Choroid plexus epithelial cell (primary cell): Measurements from ENCODE around the gene VCAN.
A peak's percentile ranks its signal among the peaks of the same experiment; 100 is the strongest.

Source experiments
- DNase-seq: peaks from one replicate; pipeline ENCODE4 v3.0.0-alpha.2; 2010; ENCODE audit warnings: low read depth
- H3K4me3 ChIP-seq: 2 replicates; pipeline ENCODE4 v1.5.1; 2011; ENCODE audit warnings: low read depth, mild to moderate bottlenecking, control low read depth, low read length, moderate library complexity
- TF ChIP-seq, protein P1 (sequence below): conservative IDR thresholded peaks from 2 replicates; pipeline ENCODE4 v1.5.1; 2011; ENCODE audit warnings: low read depth, mild to moderate bottlenecking, control low read depth, inconsistent platforms, low read length, moderate library complexity

The VCAN gene

GRCh38 chr5:83567741-83568140 lies 96.2 kb downstream of the VCAN start:
- no peak overlapping the region for H3K4me3 ChIP-seq
- TF ChIP-seq, protein P1, sequence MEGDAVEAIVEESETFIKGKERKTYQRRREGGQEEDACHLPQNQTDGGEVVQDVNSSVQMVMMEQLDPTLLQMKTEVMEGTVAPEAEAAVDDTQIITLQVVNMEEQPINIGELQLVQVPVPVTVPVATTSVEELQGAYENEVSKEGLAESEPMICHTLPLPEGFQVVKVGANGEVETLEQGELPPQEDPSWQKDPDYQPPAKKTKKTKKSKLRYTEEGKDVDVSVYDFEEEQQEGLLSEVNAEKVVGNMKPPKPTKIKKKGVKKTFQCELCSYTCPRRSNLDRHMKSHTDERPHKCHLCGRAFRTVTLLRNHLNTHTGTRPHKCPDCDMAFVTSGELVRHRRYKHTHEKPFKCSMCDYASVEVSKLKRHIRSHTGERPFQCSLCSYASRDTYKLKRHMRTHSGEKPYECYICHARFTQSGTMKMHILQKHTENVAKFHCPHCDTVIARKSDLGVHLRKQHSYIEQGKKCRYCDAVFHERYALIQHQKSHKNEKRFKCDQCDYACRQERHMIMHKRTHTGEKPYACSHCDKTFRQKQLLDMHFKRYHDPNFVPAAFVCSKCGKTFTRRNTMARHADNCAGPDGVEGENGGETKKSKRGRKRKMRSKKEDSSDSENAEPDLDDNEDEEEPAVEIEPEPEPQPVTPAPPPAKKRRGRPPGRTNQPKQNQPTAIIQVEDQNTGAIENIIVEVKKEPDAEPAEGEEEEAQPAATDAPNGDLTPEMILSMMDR: no peak
- DNase-seq: no peak

DNA sequence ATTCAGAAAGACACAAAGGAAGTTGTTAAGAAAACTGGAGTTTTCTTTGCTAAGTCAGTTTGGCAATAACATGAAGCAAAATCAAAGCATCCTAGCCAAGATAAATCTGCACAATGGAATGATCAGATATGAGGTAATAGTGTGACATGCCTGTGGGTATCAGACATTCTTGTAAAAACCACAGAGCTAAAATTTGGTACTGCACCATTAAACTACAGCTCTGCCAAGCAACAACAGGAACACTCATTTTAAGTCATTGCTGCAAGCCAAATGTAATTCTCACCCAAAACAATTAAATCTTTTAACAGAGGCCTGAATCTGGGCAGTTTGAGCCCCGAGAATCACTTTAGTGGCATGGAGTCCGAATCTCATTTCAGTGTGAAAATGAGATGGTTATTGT lies 96.6 kb downstream of the VCAN start:
- TF ChIP-seq, protein P1: no peak
- peak; percentile 97 for DNase-seq
- no peak overlapping the region for H3K4me3 ChIP-seq

DNA sequence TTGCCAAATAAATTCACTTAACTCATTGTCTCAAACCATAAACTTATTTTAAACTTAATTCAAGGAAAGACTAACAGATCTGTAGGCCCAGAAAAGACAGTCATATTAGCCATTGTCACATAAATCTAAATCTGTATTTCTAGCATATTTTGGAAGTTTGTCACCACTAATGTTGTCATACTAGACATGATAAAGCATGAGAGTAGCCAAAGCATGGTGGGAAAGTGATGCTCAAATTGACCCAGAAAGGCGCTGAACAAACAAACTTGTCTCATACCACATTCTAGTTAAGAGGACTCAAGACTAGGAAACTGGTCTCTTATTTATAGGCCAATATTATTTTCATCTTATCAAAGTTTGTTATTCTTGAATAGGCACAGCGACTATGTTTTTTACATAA lies 99.4 kb downstream of the VCAN start:
- DNase-seq: peak; percentile 49
- TF ChIP-seq, protein P1: no peak

DNA sequence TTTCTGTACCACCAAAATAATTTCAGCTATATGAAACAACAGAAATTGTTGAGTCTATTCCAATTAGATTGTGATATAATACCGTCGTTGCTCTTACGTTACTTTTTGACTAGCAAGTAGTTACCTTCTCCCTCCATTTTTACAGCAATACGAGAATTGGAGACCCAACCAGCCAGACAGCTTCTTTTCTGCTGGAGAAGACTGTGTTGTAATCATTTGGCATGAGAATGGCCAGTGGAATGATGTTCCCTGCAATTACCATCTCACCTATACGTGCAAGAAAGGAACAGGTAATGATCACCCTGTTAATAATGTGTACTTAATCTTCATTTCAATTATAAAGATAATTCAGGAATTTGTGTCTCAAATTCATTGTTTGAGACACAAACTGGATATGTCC lies 100.7 kb downstream of the VCAN start:
- no peak for DNase-seq
- TF ChIP-seq, protein P1: no peak
- H3K4me3 ChIP-seq: no peak overlapping the region

More for the DNA sequence above, 99.4 kb downstream of the VCAN start:
- H3K4me3 ChIP-seq: no peak overlapping the region

DNA sequence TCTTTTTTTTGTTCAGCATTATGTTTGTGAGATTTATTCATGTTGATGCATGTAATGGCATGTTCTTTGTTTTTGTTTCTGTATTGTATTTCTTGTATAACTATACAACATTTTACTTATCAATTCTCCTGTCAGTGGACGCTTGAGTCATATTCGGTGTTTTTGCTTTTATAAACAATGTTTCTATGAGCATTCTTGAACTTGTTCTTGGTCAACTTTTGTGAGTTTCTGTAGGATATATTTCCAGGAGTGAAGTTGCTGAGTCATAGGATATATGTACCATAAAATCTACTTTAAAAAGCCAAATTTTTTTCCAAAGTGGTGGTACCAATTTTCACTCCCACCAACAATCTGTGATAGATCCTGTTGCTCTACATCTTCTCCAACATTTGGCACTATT lies 104.8 kb downstream of the VCAN start:
- TF ChIP-seq, protein P1: no peak
- DNase-seq: peak; percentile 60
- no peak overlapping the region for H3K4me3 ChIP-seq

DNA sequence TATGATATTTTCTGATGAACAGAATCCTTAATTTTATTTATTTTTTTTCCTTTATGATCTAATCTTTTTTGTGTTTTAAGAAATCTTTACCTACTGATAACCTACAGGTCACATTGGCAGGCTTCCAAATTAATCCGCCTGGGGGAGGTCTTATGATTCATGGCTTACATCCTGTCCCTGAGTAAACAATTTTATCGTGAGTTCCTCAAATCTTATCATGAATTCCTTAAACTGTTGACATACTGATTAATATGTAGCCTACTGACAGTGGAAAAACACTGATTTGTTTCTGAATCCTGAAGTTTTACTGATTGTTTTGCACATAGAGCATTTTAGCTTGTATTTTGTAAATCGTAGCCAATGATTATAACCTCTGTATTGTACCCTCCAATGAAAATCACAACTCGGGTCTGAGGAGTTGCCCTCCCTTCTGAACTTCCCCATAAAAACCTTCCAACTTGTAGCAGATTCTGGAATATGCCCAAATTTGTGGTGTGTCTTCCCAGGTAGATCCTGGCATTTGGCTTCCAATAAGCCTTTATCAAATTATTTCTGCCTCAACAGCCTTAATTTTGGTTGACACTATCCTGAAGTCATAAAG lies 105.6 kb downstream of the VCAN start:
- peak; percentile 78 for DNase-seq
- no peak overlapping the region for H3K4me3 ChIP-seq
- TF ChIP-seq, protein P1: no peak

GRCh38 chr5:83583859-83584258 lies 112.3 kb downstream of the VCAN start:
- H3K4me3 ChIP-seq: no peak overlapping the region
- TF ChIP-seq, protein P1: no peak
- peak; percentile 61 for DNase-seq
